ENCODE measurements around the gene FAF1. TPM values are rescaled to one million over a fixed set of nuclear protein-coding genes. Genes with fewer than 3 reads are reported as not detected.
"Not testable (repeated sequence)": the region's sequence is repeated elsewhere in the genome, so short reads cannot be mapped to it uniquely, and the experiment has no call there.

FAF1 gene
- total RNA-seq, 1 experiment from 2014 or later: 65.6 TPM

DNA sequence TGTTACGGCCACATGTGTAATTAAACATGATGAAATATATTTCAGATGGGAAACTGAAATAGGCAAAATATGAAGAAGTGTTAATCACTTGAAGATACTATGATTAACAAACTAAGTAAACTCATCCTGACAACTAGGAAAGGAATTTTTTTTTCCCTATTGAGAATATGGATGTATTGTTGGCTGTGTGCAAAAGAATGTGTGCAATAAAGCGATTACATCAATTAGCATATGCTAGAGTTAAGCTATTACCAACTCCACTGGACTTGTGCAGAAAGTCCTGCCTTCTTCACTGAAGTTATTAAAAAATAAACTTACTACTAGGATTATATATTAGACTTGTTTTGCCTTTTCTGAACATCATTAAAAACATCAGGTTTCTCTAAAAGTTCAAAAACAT is 393.7 kb downstream of the FAF1 start:
- DNase-seq (ENCODE audit: low read depth): no peak

DNA sequence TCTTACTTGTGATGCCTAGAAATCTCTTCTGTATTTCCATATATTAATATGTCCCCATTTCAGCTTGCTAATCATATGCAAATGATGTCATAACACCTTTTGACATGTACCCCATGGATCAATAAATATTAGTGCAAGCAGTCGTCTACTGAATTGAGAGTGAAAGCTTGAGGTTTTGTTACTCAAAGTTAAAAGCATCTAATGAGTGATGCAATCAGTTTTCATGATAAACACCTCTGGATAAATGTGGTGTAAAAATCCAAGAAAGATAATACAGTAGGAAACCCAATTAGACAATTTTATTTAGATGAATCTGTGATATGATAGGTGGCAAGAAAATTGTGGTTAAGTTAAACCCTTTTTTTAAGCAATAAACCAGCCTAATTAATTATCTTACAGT is 395.6 kb downstream of the FAF1 start:
- no peak for DNase-seq (ENCODE audit: low read depth)

DNA sequence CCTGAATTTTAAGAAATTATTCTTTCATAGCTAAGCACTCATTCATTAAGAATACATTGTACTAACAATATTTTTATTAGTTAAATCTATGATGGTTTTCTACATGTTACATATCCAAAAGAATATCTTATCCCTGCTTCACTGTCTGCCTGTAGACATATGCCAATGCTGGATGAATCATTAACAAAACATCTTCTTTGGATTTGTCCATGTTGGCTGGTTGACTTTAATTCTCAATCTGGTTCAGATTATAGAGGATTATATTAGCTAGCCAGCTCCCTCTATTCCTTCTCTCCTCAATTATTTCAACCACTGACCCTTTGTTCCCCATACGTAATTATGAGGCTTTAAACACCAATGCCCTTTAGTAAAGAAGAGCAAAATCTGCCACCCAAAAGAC is 398.0 kb downstream of the FAF1 start:
- DNase-seq (ENCODE audit: low read depth): no peak

DNA sequence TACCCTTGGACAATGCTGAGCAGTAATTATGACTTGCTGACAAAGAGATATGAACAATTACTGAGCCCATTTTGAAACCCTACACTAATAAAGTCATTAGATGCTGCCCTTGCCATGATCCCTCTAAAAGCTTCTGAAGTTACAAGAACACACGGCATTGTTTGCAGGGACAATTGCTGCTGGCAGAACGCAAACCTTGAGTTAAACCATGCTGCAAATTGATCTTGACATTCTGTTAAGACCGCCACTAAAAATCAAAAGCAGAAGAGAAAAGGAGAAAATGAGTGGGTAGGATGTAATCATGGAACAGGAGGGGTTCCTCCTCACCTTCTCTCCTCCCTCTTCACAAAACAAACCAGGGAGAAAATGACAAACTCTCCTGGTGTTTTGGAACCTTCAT is 400.6 kb downstream of the FAF1 start:
- no peak for DNase-seq (ENCODE audit: low read depth)

DNA sequence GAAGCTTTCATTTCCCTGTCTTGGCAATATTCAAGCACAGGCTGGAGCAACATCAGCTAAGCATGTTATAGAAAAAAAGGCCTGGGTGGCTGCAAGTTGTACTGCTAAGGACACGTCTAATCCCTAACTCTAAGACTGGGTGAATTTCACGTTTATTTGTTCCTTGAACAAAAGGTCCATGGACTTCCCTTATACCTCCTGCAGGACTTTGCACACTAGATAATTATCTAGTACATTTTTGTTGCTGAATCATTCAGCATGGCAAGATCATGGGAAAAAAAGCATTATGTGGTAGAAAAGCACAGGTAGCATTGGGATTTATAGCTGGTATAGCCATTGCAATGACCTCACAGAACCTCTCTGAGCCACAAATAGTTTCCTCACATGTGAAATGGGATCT is 406.1 kb downstream of the FAF1 start:
- DNase-seq (ENCODE audit: low read depth): no peak

- no peak for DNase-seq (ENCODE audit: low read depth)
Observed at GRCh38 chr1:50548243-50548642, 411.8 kb downstream of the FAF1 start.

DNA sequence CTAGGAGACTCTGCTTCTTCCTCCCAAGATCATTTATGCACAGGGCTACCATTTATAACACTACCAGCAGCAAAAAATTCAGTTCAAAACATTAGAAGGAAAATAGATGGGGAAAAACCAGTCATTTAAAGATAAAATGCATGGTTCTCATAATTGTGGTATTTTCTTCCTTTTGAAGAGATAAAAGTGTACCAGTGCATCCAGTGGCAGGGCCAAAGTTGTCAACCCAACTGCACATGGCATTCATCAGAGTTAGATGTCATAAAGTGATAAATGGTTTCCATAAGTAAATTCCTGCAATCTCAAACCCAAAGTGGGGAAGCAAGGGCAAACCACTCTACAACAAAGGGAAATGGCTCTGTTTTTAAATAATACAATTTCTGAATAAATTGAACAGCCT is 417.7 kb downstream of the FAF1 start:
- DNase-seq (ENCODE audit: low read depth): no peak

GRCh38 chr1:50538476-50538875 is 421.6 kb downstream of the FAF1 start:
- no peak for DNase-seq (ENCODE audit: low read depth)

DNA sequence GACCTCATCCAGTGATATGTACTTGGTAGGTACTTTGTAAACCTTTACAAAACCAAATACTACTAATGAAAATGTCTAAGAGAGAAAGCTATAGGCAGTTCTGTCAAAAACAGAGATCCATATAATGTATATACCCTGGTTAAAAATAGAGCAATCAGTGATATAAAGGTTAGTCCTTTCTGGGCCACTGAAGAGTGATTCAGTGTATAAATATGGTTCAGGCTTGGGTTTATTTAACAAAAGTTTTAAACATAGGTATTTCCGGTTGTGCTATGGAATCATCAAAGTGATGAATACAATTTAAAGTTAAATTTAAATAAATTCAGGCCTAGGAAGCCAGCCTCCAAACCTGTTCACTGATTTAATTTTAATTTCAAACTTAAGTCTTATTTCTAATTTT is 428.5 kb downstream of the FAF1 start:
- no peak for DNase-seq (ENCODE audit: low read depth)

- DNase-seq (ENCODE audit: low read depth): no peak
Observed at GRCh38 chr1:50531027-50531426, 429.0 kb downstream of the FAF1 start.

GRCh38 chr1:50529510-50529909 is 430.6 kb downstream of the FAF1 start:
- DNase-seq (ENCODE audit: low read depth): no peak

DNA sequence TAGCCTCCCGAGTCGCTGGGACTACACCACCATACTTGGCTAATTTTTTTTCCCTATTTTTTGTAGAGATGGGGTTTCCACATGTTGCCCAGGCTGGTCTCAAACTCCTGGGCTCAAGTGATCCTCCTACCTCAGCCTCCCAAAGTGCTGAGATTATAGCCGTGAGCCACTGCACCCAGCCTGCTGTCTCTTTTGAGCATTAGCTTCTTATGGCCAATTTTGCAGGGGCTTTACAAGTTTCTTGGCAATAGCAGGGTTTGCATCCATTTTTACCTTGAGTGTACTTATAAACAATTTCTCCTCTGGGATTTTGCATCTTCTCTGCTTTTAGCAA is 432.1 kb downstream of the FAF1 start:
- not testable (repeated sequence) for DNase-seq (ENCODE audit: low read depth)

DNA sequence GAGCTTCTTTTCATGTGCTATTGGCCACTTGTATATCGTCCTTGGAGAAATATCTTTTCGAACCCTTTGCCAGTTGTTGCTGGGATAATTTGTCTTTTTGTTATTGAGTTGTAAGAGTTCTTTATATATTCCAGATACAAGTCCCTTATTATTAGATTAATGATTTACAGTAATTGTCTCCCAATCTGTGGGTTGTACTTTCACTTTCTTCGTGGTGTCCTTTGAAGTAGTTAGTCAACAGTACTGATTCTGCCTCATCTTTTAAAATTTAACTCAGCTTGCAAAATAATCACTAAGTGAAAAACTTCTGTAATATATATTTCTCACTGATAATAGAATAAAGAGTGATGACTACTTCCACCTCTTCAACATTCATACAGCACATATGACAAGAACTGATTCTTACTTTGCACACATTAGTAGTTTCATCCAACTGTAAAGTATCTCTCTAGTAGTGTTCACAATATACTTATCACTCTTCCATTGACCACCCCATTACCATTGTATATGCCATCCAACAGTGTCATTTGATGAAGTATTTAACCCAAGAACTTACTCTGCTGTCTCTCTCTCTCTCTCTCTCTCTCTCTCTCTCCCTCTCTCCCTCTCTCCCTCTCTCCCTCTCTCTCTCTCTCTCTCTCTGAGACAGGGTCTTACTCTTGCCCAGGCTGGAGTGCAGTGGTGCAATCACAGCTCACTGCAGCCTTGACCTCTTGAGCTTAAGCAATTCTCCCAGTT is 432.6 kb downstream of the FAF1 start:
- no peak for DNase-seq (ENCODE audit: low read depth)

DNA sequence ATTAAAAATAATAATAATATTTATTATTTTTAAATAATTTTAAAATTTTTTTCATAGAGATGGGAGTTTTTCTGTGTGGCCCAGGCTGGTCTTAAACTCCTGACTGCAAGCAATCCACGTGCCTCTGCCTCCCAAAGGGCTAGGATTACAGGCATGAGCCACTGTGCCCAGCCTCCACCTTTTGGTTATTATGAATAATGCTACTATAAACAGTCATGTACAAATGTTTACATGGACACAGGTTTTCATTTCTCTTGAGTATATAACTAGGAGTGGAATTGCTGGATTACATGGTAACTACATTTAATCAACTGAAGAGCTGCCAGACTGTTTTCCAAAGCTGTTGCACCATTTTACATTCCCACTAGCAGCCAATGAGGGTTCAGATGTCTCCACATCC is 433.6 kb downstream of the FAF1 start:
- DNase-seq (ENCODE audit: low read depth): no peak

GRCh38 chr1:50523548-50523947 is 436.5 kb downstream of the FAF1 start:
- DNase-seq (ENCODE audit: low read depth): no peak

- DNase-seq (ENCODE audit: low read depth): no peak
Observed at GRCh38 chr1:50522691-50523342, 437.2 kb downstream of the FAF1 start.

GRCh38 chr1:50521703-50522102 is 438.4 kb downstream of the FAF1 start:
- DNase-seq (ENCODE audit: low read depth): no peak

GRCh38 chr1:50517488-50517887 is 442.6 kb downstream of the FAF1 start:
- DNase-seq (ENCODE audit: low read depth): no peak

GRCh38 chr1:50516056-50516455 is 444.0 kb downstream of the FAF1 start:
- no peak for DNase-seq (ENCODE audit: low read depth)

DNA sequence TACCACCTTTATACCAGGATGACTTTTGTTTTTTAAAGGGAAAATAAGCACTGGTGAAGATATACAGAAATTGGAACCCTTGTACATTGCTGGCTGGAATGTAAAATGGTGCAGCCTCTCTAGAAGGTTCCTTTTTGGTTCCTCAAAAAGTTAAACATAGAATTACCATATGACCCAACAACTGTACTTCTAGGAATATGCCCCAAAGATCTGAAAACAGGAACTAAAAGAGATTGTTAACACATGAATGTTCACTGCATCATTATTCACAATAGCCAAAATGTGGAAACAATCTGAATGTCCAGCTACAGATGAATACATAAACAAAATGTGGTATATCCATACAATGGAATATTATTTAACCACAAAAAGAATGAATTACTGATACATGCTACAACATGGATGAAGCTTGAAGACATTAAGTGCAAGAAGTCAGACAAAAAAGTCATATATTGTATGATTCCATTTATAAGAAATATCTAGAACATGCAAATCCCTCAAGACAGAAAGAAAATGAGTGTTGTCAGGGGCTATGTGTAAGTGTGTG is 452.0 kb downstream of the FAF1 start:
- no peak for DNase-seq (ENCODE audit: low read depth)

DNA sequence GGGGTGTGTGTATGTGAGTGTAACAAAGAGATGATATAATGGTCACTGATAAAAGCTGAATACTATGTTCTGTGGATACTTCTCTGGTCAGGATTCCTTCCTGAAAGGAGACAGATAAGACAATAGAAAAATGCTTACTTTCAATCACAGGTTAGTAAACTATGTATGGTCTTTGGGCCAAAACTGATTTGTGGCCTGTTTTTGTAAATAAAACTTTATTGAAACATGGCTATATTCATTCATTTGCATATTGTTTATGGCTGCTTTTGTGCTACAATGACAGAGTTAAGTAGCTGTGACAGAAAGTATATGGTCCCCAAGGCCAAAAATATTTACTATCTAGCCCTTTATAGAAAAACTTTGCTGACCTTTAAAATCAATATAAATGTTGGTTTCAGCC is 454.6 kb downstream of the FAF1 start:
- DNase-seq (ENCODE audit: low read depth): no peak

DNA sequence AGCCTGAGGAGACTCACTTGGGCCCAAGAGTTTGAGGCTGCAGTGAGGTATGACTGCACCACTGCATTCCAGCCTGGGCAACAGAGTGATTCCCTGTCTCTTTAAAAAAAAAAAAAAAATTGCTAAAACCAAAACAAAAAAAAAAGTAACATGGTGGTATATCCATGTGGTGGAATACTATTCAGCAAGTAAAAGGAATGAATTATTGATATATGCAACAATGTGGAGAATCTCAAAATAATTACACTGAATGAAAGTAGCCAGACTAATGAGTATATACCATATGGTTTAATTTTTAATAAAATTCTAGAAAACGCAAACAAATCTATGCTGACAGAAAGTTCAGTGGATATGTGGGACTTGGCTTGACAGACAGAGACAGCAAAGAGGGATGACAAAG is 456.6 kb downstream of the FAF1 start:
- DNase-seq (ENCODE audit: low read depth): no peak

GRCh38 chr1:50502147-50502546 is 457.9 kb downstream of the FAF1 start:
- DNase-seq (ENCODE audit: low read depth): no peak

Measured in LHCN-M2 (cell line).